Liver (tissue), 3 donors: ENCODE results near the gene RPS6KA1.

Source experiments
- FOXA1 ChIP-seq: IDR thresholded peaks from 2 replicates; pipeline ENCODE4 v1.6.1; 2016; ENCODE audit warnings: antibody characterized with exemption
- SP1 ChIP-seq: IDR thresholded peaks from 2 replicates; pipeline ENCODE4 v1.6.1; 2018; ENCODE audit warnings: antibody characterized with exemption, mild to moderate bottlenecking
- TF ChIP-seq, protein P1 (sequence below): fragments of 150-350 bp; IDR thresholded peaks from 2 replicates; pipeline ENCODE4 v1.5.1; 2017; ENCODE audit warnings: improper control_type of control experiment, low read depth, low read length; ENCODE audit not compliant: missing input control
- donor health status: healthy.
- donor health status: healthy.

DNA sequence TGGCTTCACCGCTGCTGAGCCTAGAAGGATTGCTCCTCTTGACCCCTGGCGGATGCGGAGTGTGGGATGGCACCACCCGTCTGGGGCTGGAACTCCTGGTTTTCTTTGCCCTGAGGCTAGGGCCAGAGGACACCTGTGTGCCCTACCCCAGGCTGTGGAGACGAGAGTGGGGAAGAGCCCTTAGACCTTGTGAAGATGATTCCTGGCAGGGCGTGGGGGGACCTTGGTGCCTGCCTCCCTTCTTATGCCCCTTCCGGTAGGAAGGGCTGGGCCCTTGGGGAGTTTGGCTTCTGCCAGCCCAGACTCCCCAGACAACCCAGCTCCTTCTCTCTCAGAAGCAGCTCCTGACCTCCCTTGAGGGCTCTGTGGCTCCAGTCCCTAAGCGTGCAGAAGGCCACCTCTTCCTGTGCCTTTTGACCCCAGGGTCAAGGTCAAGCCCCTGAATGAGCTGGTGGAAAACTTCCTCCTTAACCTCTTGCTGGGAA, 891 bp downstream of the RPS6KA1 start:
- no peak for TF ChIP-seq FOXA1
- TF ChIP-seq, protein P1, sequence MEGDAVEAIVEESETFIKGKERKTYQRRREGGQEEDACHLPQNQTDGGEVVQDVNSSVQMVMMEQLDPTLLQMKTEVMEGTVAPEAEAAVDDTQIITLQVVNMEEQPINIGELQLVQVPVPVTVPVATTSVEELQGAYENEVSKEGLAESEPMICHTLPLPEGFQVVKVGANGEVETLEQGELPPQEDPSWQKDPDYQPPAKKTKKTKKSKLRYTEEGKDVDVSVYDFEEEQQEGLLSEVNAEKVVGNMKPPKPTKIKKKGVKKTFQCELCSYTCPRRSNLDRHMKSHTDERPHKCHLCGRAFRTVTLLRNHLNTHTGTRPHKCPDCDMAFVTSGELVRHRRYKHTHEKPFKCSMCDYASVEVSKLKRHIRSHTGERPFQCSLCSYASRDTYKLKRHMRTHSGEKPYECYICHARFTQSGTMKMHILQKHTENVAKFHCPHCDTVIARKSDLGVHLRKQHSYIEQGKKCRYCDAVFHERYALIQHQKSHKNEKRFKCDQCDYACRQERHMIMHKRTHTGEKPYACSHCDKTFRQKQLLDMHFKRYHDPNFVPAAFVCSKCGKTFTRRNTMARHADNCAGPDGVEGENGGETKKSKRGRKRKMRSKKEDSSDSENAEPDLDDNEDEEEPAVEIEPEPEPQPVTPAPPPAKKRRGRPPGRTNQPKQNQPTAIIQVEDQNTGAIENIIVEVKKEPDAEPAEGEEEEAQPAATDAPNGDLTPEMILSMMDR, result no peak
- TF ChIP-seq SP1, result no peak
